Thoracic aorta (tissue), 2 donors: Measurements from ENCODE around the gene ACE. TPM values are rescaled to one million over a fixed set of nuclear protein-coding genes. Genes with fewer than 3 reads are reported as not detected.

Experiments
- ATAC-seq: fragments of 150-250 bp; one replicate; pipeline ENCODE4 v1.8.0; 2017; ENCODE audit warnings: low read depth; ENCODE audit not compliant: insufficient number of reproducible peaks, low FRiP score
- DNase-seq: peaks from one replicate; pipeline ENCODE4 v3.0.0-alpha.2; 2020; ENCODE audit warnings: low spot score
- H3K27ac ChIP-seq, 2 donors: fragments of 200-600 bp; sonication (generic); 1 replicate in 1 of 2; 2 replicates in 1 of 2; pipeline ENCODE4 v1.5.1; 2016; ENCODE audit warnings: mild to moderate bottlenecking in 2 of 2, moderate library complexity in 2 of 2
- H3K27me3 ChIP-seq: fragments of 200-600 bp; sonication (generic); replicated peaks from 2 replicates; pipeline ENCODE4 v1.6.0; 2016; ENCODE audit warnings: mild to moderate bottlenecking; ENCODE audit not compliant: insufficient read depth
- H3K36me3 ChIP-seq: fragments of 200-600 bp; sonication (generic); one replicate; pipeline ENCODE4 v1.5.1; 2016
- H3K4me1 ChIP-seq, 2 donors: fragments of 200-600 bp; sonication (generic); 1 replicate in 1 of 2; 2 replicates in 1 of 2; pipeline versions ENCODE4 v1.5.1 to v1.6.0; 2016; ENCODE audit warnings: low read depth in 2 of 2, mild to moderate bottlenecking in 1 of 2; ENCODE audit not compliant: control insufficient read depth in 1 of 2
- H3K4me3 ChIP-seq: fragments of 200-600 bp; sonication (generic); 2 replicates; pipeline ENCODE4 v1.5.1; 2016; ENCODE audit warnings: mild to moderate bottlenecking
- H3K9me3 ChIP-seq: fragments of 200-600 bp; sonication (generic); 2 replicates; pipeline ENCODE4 v1.5.1; 2016
- CTCF ChIP-seq: fragments of 200-600 bp; sonication (generic); IDR thresholded peaks from one replicate; pipeline ENCODE4 v1.5.1; 2019; ENCODE audit warnings: antibody characterized with exemption
- total RNA-seq, 2 donors: library from RNA; depleted of rRNA; stranded (reverse); fragments of >200 nt; gene quantifications; one replicate each; pipeline versions ENCODE4 v1.1.0 to v1.2.3, GENCODE V29; 2016

ACE gene
- total RNA-seq, 2 donors from 2014 or later, result 5.4 to 16.5 TPM

- ATAC-seq, result no peak
- no peak for TF ChIP-seq CTCF
These were observed 38.6 kb downstream of the ACE start for GRCh38 chr17:63515426-63515825.

GRCh38 chr17:63516910-63517824, 40.3 kb downstream of the ACE start:
- no peak for TF ChIP-seq CTCF
- Histone ChIP-seq H3K9me3 (no peaks in the 10 kb centered on the region), H3K27me3 (no peaks in the 10 kb centered on the region), H3K4me1 (no peaks in the 10 kb centered on the region), H3K36me3 (no peaks in the 10 kb centered on the region), H3K27ac (no peak overlapping the region), H3K4me3 (no peak overlapping the region)
- DNase-seq, result no peak
- ATAC-seq, result no peak

More at GRCh38 chr17:63515426-63515825, 38.6 kb downstream of the ACE start:
- no peak overlapping the region for H3K27ac ChIP-seq
- H3K4me3 ChIP-seq, result no peak overlapping the region
- no peak for DNase-seq
- no peaks in the 10 kb centered on the region for H3K4me1 ChIP-seq
- no peaks in the 10 kb centered on the region for H3K36me3 ChIP-seq
- no peaks in the 10 kb centered on the region for H3K27me3 ChIP-seq
- H3K9me3 ChIP-seq, result no peaks in the 10 kb centered on the region

GRCh38 chr17:63517825-63518534, 41.1 kb downstream of the ACE start:
- no peaks in the 10 kb centered on the region for H3K9me3 ChIP-seq
- H3K4me3 ChIP-seq, result no peak overlapping the region
- no peaks in the 10 kb centered on the region for H3K27me3 ChIP-seq
- H3K4me1 ChIP-seq, result no peaks in the 10 kb centered on the region
- no peak overlapping the region for H3K27ac ChIP-seq
- ATAC-seq (no peak), DNase-seq (no peak)
- no peaks in the 10 kb centered on the region for H3K36me3 ChIP-seq
- no peak for TF ChIP-seq CTCF

GRCh38 chr17:63519116-63519881, 42.4 kb downstream of the ACE start:
- Histone ChIP-seq H3K4me1 (no peaks in the 10 kb centered on the region), H3K36me3 (no peaks in the 10 kb centered on the region), H3K9me3 (no peaks in the 10 kb centered on the region), H3K27me3 (no peaks in the 10 kb centered on the region), H3K4me3 (no peak overlapping the region), H3K27ac (no peak overlapping the region)
- no peak for DNase-seq
- ATAC-seq, result no peak
- no peak for TF ChIP-seq CTCF
